Measurements from ENCODE around the gene RNF166.

RNF166 gene

GRCh38 chr16:88694221-88695087 is 11.8 kb downstream of the RNF166 start:
- ChIA-PET CTCF (interaction anchor here (1.4 kb wide), 1 partner anchor 9 kb away, joined by 5 read pairs; no protein-coding TSS in a partner anchor), POLR2A (no interaction called here)
- TF ChIP-seq, protein P1, sequence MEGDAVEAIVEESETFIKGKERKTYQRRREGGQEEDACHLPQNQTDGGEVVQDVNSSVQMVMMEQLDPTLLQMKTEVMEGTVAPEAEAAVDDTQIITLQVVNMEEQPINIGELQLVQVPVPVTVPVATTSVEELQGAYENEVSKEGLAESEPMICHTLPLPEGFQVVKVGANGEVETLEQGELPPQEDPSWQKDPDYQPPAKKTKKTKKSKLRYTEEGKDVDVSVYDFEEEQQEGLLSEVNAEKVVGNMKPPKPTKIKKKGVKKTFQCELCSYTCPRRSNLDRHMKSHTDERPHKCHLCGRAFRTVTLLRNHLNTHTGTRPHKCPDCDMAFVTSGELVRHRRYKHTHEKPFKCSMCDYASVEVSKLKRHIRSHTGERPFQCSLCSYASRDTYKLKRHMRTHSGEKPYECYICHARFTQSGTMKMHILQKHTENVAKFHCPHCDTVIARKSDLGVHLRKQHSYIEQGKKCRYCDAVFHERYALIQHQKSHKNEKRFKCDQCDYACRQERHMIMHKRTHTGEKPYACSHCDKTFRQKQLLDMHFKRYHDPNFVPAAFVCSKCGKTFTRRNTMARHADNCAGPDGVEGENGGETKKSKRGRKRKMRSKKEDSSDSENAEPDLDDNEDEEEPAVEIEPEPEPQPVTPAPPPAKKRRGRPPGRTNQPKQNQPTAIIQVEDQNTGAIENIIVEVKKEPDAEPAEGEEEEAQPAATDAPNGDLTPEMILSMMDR (IDR thresholded peaks at IDR 0.05; ENCODE audit: insufficient read depth, low read length, missing control alignments): no peak

DNA sequence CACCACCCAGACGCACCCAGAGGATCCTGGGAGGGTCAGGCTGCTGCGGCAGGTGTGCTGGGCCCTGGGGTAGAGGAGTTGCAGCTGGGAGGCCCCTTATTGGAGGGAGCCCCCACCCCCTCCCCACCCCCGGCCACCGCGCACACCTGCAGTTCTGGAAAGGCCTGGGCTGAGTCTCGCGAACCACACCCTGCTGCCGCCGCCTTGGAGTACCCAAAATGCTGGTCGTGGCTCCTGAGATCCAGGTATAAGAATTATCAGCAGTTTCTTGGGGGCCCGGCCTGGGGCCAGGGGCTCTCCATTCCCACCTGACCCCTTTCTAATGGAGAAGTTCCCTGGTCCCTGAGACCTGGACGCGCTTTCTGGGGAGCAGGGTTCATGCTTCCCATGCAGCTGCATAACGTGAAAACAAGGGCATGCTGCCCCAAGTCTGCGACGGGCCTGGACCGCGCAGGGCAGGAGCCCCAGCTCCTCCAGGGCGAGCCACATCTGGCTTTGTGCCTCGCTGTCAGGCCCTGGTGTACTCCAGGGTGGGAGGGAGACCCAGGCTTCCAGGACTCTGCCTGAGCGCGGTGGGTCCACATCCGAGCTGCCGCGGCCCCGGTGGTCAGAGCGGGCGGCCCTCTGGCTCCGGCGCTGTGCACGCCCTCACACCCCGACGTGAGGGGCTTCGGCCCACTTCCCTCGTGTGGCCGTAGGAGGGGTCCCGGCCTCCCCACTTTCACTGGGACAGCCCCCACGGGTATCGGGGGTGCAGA is 12.6 kb downstream of the RNF166 start:
- TF ChIP-seq, protein P1 (IDR thresholded peaks at IDR 0.05; ENCODE audit: insufficient read depth, low read length, missing control alignments): no peak
- CTCF ChIA-PET: interaction anchor here (1.4 kb wide), 1 partner anchor 9 kb away, joined by 5 read pairs; no protein-coding TSS in a partner anchor
- no peak overlapping the region for H3K4me3 ChIP-seq (ENCODE audit: low read depth, low read length)
- POLR2A ChIA-PET: no interaction called here
- DNase-seq (ENCODE audit: low read depth, low spot score): no peak

More at GRCh38 chr16:88694221-88695087, 11.8 kb downstream of the RNF166 start:
- H3K4me3 ChIP-seq (ENCODE audit: low read depth, low read length): no peak overlapping the region
- no peak for DNase-seq (ENCODE audit: low read depth, low spot score)

DNA sequence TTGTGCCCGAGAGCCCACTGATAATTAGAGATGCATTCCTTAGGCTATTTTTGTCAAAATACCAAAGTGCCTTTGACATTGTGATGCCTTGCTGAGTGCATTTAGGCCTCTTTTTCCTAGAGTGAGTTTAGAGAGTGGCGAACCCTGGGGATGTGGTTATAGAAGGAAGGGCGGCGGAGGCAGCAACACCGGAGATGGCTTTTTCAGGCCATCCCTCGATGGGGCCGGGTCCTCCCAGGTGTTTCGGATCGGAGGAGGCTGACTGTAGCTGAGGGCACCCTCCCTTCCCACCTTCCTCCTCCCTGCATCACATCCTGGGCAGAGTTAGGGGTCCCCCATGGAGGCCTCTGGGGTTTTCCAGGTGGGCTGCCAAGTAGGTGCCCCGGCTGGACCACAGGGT is 13.3 kb downstream of the RNF166 start:
- TF ChIP-seq, protein P1 (IDR thresholded peaks at IDR 0.05; ENCODE audit: insufficient read depth, low read length, missing control alignments): no peak

DNA sequence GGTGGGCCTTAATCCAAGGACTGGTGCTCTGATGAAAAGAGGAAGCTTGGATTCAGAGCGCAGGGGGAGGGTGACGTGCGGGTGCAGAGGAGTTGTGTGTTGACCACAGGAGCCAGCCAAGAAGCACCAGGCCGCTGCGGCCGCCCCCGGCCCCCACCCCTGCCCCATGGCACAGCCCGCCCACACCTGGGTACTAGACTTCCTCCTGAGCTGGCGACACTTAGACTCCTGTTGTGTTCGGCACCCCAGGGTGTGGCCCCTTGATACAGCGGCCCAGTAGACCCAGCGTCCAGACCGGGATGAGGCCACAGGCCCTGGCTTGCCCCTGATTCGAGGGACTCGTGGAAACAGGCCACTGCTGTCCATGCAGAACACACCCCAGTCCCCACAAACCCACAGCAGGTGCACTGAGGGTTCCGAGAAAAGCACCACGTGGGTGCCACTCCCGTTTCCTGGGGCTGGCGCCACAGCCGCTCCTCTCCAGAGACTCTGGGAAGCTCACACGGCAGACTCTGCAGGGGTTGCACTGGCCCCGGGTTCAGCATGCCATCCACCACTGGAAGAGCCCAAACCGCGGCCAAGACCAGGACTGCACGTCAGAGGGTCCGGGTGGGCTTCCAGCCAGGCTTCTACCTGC is 14.2 kb downstream of the RNF166 start:
- DNase-seq (ENCODE audit: low read depth, low spot score): no peak
- ChIA-PET POLR2A (no interaction called here), CTCF (interaction anchor here (1.1 kb wide), 1 partner anchor 45 kb away, joined by 5 read pairs; no protein-coding TSS in a partner anchor)
- H3K4me3 ChIP-seq (ENCODE audit: low read depth, low read length): no peak overlapping the region
- TF ChIP-seq, protein P1 (IDR thresholded peaks at IDR 0.05; ENCODE audit: insufficient read depth, low read length, missing control alignments): no peak

More for the DNA sequence above, 13.3 kb downstream of the RNF166 start:
- ChIA-PET CTCF (interaction anchor here (1.1 to 1.4 kb wide), 2 partner anchors 8 to 44 kb away, joined by 5 read pairs; no protein-coding TSS in a partner anchor), POLR2A (no interaction called here)
- DNase-seq (ENCODE audit: low read depth, low spot score): no peak
- H3K4me3 ChIP-seq (ENCODE audit: low read depth, low read length): no peak overlapping the region

- no peak for DNase-seq (ENCODE audit: low read depth, low spot score)
- no peak overlapping the region for H3K4me3 ChIP-seq (ENCODE audit: low read depth, low read length)
- ChIA-PET CTCF (no interaction called here), POLR2A (no interaction called here)
- TF ChIP-seq, protein P1 (IDR thresholded peaks at IDR 0.05; ENCODE audit: insufficient read depth, low read length, missing control alignments): no peak
Measured at GRCh38 chr16:88691129-88691813, 14.9 kb downstream of the RNF166 start.

Measured in AG04449 (cell line).